GM12873 (cell line): Measurements from ENCODE around the gene PPP1R36.

Source experiments
- CTCF ChIP-seq: IDR thresholded peaks from 2 replicates; pipeline ENCODE4 v1.5.1; 2012; ENCODE audit warnings: low read depth, mild to moderate bottlenecking, moderate library complexity, low read length, control low read depth; ENCODE audit not compliant: insufficient read depth; ENCODE audit errors: missing control alignments

Gene PPP1R36

GRCh38 chr14:64577211-64577610 is 27.4 kb downstream of the PPP1R36 start:
- TF ChIP-seq CTCF = no peak

- no peak for TF ChIP-seq CTCF
These were observed 30.7 kb downstream of the PPP1R36 start for GRCh38 chr14:64580467-64580866.

GRCh38 chr14:64581363-64581762 is 31.6 kb downstream of the PPP1R36 start:
- no peak for TF ChIP-seq CTCF

GRCh38 chr14:64581817-64582216 is 32.1 kb downstream of the PPP1R36 start:
- no peak for TF ChIP-seq CTCF

- no peak for TF ChIP-seq CTCF
These were observed 34.4 kb downstream of the PPP1R36 start for GRCh38 chr14:64584190-64584589.

- no peak for TF ChIP-seq CTCF
These were observed 42.0 kb downstream of the PPP1R36 start for GRCh38 chr14:64591809-64592208.

GRCh38 chr14:64594438-64594837 is 44.7 kb downstream of the PPP1R36 start:
- TF ChIP-seq CTCF = no peak
